ENCODE measurements around the gene MAPKBP1. TPM values are rescaled to one million over a fixed set of nuclear protein-coding genes. Genes with fewer than 3 reads are reported as not detected.

Gene MAPKBP1
- polyA plus RNA-seq, 3 donors: 0.76 to 8.6 (median 1.1) TPM

GRCh38 chr15:41819455-41820050, 45.3 kb downstream of the MAPKBP1 start:
- H3K9me3 ChIP-seq (replicated peaks in 1 of 2; ENCODE audit: control insufficient read depth in 1 of 2, insufficient read depth in 1 of 2, low read length in 2 of 2): no peaks in the 10 kb centered on the region
- WGBS (ENCODE audit: insufficient coverage): 82% methylated on average over 6 of the region's 9 CpGs
- H4K20me1 ChIP-seq (ENCODE audit: insufficient read depth, low read length): no peaks in the 10 kb centered on the region
- no peak overlapping the region for H3K4me3 ChIP-seq (replicated peaks in 1 of 3; ENCODE audit: low read depth in 2 of 3, low read length in 3 of 3)
- H2AFZ ChIP-seq (ENCODE audit: insufficient read depth, low read depth, low read length, poor library complexity, severe bottlenecking): no peak overlapping the region
- peaks cover 84 to 95% of the 10 kb centered on the region in 2 donors for H3K36me3 Mint-ChIP-seq
- intact Hi-C loops (cut with micrococcal nuclease): loop anchor here (10.0 kb wide), 2 partner anchors 85 to 125 kb away; no protein-coding TSS in a partner anchor
- no peaks in the 10 kb centered on the region for H3K4me1 Mint-ChIP-seq
- H3K4me1 ChIP-seq (ENCODE audit: control insufficient read depth in 1 of 2, insufficient read depth in 2 of 2, low read length in 2 of 2): no peaks in the 10 kb centered on the region
- no peak overlapping the region for H3K9ac ChIP-seq (ENCODE audit: insufficient read depth, low read length, poor library complexity, severe bottlenecking)
- peaks cover 0 to 2% (median 1%) of the 10 kb centered on the region in 3 donors for H3K27me3 Mint-ChIP-seq (ENCODE audit: low read depth in 3 of 3)
- H3K27ac Mint-ChIP-seq: peak overlapping the region in 2 of 7 donors; percentile 44 to 67
- no peak for DNase-seq
- H3K4me3 Mint-ChIP-seq: no peak overlapping the region
- no peak for TF ChIP-seq CTCF (IDR thresholded peaks at IDR 0.05)
- no peaks in the 10 kb centered on the region for H3K9me3 Mint-ChIP-seq
- H3K27ac ChIP-seq (ENCODE audit: low read depth in 1 of 2, low read length in 2 of 2): no peak overlapping the region
- H3K79me2 ChIP-seq (ENCODE audit: insufficient read depth, low read length): no peaks in the 10 kb centered on the region
- H3K27me3 ChIP-seq (ENCODE audit: control insufficient read depth in 2 of 2, insufficient read depth in 2 of 2, low read length in 2 of 2): no peaks in the 10 kb centered on the region
- no peak overlapping the region for H3K4me2 ChIP-seq (replicated peaks; ENCODE audit: extremely low read depth, low read length, poor library complexity, severe bottlenecking)
- peaks cover 67 to 100% of the 10 kb centered on the region in 2 donors for H3K36me3 ChIP-seq (replicated peaks in 1 of 2; ENCODE audit: control insufficient read depth in 1 of 2, insufficient read depth in 2 of 2, low read length in 2 of 2)

GRCh38 chr15:41820791-41821423, 46.6 kb downstream of the MAPKBP1 start:
- Histone ChIP-seq H3K9ac (ENCODE audit: insufficient read depth, low read length, poor library complexity, severe bottlenecking) (no peak overlapping the region), H3K27me3 (ENCODE audit: control insufficient read depth in 2 of 2, insufficient read depth in 2 of 2, low read length in 2 of 2) (no peaks in the 10 kb centered on the region), H3K4me2 (replicated peaks; ENCODE audit: extremely low read depth, low read length, poor library complexity, severe bottlenecking) (no peak overlapping the region), H3K36me3 (replicated peaks in 1 of 2; ENCODE audit: control insufficient read depth in 1 of 2, insufficient read depth in 2 of 2, low read length in 2 of 2) (peaks cover 63 to 100% of the 10 kb centered on the region in 2 donors), H4K20me1 (ENCODE audit: insufficient read depth, low read length) (no peaks in the 10 kb centered on the region), H3K79me2 (ENCODE audit: insufficient read depth, low read length) (no peaks in the 10 kb centered on the region), H2AFZ (ENCODE audit: insufficient read depth, low read depth, low read length, poor library complexity, severe bottlenecking) (no peak overlapping the region), H3K27ac (ENCODE audit: low read depth in 1 of 2, low read length in 2 of 2) (no peak overlapping the region), H3K4me1 (ENCODE audit: control insufficient read depth in 1 of 2, insufficient read depth in 2 of 2, low read length in 2 of 2) (no peaks in the 10 kb centered on the region), H3K9me3 (replicated peaks in 1 of 2; ENCODE audit: control insufficient read depth in 1 of 2, insufficient read depth in 1 of 2, low read length in 2 of 2) (no peaks in the 10 kb centered on the region), H3K4me3 (replicated peaks in 1 of 3; ENCODE audit: low read depth in 2 of 3, low read length in 3 of 3) (no peak overlapping the region)
- Mint-ChIP-seq H3K4me3 (no peak overlapping the region), H3K36me3 (peaks cover 77 to 94% of the 10 kb centered on the region in 2 donors), H3K27ac (no peak overlapping the region), H3K4me1 (no peaks in the 10 kb centered on the region), H3K27me3 (ENCODE audit: low read depth in 3 of 3) (peaks cover 0 to 2% (median 2%) of the 10 kb centered on the region in 3 donors), H3K9me3 (no peaks in the 10 kb centered on the region)
- TF ChIP-seq CTCF (IDR thresholded peaks at IDR 0.05): no peak
- WGBS (ENCODE audit: insufficient coverage): 98% methylated on average over 6 of the region's 6 CpGs
- DNase-seq: no peak
- intact Hi-C loops (cut with micrococcal nuclease): loop anchor here in 1 of 2 donors (10.0 kb wide), 1 partner anchor 84 kb away; no protein-coding TSS in a partner anchor

All from CD14-positive monocyte (primary cell).